HG03378 (cell line): ENCODE measurements around the gene PIK3CB.

Source experiments
- ATAC-seq: cut with Tn5 transposase; IDR thresholded peaks from one replicate; pipeline ENCODE4 v1.9.1; 2021; ENCODE audit warnings: mild to moderate bottlenecking, moderate library complexity; ENCODE audit not compliant: unreplicated experiment

PIK3CB gene

DNA sequence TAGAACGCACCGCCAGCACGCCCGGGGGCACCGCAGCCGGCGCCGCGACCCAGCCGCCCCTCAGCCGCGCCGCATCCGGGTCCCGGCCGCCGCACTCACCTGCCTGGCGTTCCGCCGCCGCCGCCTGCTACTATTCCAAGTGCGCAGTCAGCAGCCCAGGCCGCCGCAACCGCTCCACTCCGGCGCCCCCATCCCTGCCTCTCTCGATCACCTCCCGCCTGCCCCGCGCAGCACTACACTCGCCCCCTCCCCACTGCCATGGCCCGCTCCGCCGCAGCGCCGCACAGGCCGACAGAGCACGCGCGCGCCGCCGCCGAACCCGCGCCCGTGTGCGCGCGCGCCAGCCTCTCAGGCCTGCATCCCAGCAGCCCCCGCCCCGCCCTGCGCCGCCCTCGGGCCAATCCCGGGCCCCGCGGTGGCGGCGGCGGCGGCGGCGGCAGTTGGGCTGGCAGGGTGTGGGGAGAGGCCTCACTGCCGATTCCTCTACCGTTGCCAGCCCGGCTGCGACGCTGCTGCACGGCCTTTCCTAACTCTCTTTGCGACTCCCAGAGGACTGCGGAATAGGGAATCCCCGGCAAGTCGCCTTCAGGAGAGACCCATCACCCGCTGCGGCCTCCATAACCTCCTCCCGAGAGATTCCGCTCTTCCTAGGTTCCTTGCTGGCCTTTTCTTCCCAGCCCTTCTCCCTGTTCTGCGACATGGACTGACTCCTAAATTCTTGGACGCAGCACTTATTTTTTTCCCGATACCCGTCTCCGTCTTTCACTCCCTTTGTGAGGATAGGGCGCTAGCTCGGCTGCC, at the start of gene PIK3CB:
Gene PIK3CB (minus strand): TSS at position 333 of the 801 bp plus-strand sequence. CDS start 75,585 bp downstream, outside the sequence.
- peak; percentile 57 for ATAC-seq

- ATAC-seq = no peak
Observed at GRCh38 chr3:138881233-138881632, 46.5 kb upstream of the PIK3CB start.

DNA sequence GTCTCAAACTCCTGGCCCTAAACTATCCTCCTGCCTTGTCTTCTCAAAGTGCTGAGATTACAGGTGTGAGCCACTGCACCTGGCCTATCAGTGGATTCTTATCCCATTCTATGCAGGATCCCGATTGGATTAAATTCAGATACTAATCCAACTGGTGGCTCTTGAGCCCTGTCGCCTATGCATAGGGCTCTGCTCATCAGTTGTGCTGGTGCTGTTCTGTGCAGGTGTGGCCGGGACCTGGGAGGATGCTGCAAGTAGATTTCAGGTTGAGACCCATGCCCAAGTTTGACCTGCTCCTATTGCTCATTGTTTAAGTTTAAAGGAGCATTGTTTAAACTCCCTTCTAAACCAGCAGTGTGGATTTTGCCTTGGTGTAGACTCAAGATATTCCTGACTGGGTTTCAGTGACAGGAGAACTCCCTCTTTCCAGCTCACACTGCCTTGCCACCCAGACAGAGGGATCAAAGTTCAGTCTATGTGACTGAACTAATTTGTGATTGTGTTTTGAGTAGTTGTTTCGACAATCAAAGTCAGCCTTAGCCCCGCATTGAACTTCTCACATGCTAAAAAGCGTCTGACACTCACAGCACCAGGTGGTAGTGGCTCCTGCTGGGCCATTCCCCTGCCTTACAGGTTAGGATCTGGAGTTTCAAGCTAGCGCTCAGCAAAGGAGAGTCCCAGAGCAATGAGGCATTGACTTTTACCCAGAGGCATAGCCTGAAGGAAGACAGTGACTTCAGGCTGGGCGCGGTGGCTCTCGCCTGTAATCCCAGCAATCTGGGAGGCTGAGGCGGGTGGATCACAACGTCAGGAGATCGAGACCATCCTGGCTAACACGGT, 45.0 kb upstream of the PIK3CB start:
- ATAC-seq = no peak

- no peak for ATAC-seq
Observed at GRCh38 chr3:138877226-138877625, 42.5 kb upstream of the PIK3CB start.

GRCh38 chr3:138875754-138876664, 41.3 kb upstream of the PIK3CB start:
- ATAC-seq = no peak

DNA sequence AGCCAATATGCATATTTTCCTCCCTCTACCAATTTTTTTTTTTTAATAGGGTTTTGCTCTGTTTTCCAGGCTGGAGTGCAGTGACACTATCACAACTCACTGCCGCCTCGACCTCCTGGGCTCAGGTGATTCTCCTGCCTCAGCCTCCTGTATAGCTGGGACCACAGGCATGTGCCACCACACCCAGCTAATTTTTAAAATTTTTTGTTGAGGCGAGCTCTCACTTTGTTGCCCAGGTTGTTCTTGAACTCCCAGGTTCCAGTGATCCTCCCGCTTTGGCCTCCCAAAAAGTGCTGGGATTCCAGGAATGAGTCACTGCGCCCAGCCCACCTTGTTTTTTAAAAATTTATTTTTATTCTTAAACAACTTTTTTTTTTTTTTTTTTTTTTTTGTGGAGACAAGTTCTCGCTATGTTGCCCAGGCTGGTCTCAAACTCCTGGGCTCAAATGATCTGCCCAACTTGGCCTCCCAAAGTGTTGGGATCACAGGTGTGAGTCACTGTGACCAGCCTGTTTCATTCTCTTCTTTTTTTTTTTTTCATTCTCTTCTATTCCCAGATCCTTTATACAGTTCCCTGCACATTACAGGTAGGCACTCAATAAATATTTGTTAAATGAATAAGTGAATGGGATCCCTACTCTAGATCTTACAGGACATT, 40.5 kb upstream of the PIK3CB start:
- no peak for ATAC-seq

DNA sequence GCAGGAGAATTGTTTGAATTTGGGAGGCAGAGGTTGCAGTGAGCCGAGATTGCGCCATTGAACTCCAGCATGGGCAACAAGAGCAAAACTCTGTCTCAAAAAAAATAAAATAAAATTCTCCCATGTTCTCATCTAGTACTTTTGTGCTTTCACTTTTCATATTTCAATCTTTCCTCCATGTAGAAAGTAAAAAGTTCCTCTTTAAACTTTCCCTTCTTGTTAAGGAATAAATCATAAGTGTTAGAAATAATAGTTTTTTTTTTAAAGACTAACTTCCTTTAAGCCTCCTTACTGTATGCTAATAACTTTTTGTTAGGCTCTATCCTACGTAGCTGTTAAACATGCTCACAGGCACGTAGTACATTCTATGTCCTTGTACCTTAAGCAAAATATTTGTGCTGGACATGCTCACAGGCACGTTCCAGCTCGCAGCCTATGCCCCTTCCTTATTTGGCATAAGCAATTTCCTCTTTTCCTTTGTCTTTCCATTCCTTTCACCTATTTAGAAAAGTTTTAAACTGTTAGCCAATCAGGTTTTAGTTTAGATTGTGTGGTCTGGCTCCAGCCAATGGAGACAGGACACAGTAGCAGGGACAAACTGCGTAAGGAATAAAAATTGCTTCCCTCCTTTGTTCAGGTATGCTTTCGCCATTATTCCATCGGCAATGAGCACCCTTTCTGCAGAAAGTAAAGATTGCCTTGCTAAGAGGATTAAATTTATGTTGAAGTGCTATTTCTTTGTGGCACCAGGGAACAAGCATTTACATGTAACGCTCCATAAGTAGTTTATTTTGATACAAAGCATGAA, 38.9 kb upstream of the PIK3CB start:
- ATAC-seq = no peak

- no peak for ATAC-seq
Observed at GRCh38 chr3:138872632-138873031, 37.9 kb upstream of the PIK3CB start.

- no peak for ATAC-seq
Observed at GRCh38 chr3:138867996-138868395, 33.3 kb upstream of the PIK3CB start.

DNA sequence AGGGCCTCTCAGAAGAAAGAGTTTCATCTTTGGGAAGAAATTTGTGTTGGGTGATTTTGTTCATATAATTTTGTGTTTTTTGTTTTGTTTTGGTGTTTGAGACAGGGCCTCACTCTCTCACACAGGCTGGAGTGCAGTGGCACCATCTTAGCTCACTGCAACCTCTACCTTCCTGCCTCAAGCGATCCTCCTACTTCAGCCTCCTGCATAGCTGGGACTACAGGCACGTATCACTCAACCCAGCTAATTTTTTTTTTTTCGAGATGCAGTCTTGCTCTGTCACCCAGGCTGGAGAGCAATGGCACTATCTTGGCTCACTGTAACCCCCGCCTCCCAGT, 29.0 kb upstream of the PIK3CB start:
- no peak for ATAC-seq

- ATAC-seq = no peak
Observed at GRCh38 chr3:138862924-138863775, 28.4 kb upstream of the PIK3CB start.

GRCh38 chr3:138862531-138862923, 27.8 kb upstream of the PIK3CB start:
- ATAC-seq = no peak

GRCh38 chr3:138861798-138862197, 27.1 kb upstream of the PIK3CB start:
- no peak for ATAC-seq

GRCh38 chr3:138856799-138857198, 22.1 kb upstream of the PIK3CB start:
- no peak for ATAC-seq

DNA sequence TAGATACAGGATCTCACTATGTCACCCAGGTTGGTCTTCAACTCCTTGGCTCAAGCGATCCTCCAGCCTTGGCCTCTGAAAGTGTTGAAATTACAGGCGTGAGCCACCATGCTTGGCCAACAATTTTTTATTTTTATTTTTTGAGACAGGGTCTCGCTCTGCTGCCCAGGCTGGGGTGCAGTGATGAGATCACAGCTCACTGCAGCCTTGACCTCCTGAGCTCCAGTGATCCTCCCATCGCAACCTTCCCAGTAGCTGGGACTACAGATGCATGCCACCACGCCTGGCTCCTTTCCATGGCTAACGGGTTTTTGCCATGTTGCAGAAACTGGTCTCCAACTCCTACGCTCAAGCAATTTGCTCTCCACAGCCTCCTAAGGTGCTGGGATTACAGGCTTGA, 20.2 kb upstream of the PIK3CB start:
- no peak for ATAC-seq

DNA sequence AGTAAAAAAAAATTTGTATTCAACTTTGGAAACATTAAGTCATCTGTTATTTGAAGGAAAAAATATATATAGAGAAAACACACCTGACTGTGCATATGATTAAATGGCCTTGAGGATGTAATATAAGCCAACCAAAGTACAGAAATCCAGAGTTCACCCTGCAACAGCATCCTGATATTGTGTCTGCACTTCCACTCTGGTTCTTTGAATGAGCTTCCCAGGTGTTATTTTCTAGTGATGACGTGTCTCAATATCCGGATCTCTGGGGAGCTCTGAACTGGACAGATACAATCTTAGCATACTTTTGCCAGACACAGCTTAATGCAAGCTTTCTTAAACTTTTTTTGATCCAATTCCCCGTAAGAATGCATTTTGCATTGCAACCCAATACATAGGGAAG, 19.5 kb upstream of the PIK3CB start:
- ATAC-seq = no peak

- ATAC-seq = no peak
Observed at GRCh38 chr3:138850151-138850550, 15.4 kb upstream of the PIK3CB start.

GRCh38 chr3:138849222-138849940, 14.7 kb upstream of the PIK3CB start:
- no peak for ATAC-seq
